ENCODE data around the gene ZXDC.

The ZXDC gene

GRCh38 chr3:126497956-126498355 is 22.3 kb upstream of the ZXDC start:
- in situ Hi-C loops (cut with MboI; ENCODE audit: low sequenced_read_pairs, unreplicated experiment) = no loop called here
- DNase-seq (ENCODE audit: low spot score) = no peak
- TF ChIP-seq CTCF (IDR thresholded peaks at IDR 0.05; ENCODE audit: borderline replicate concordance, control extremely low read depth, extremely low read depth, insufficient read depth, missing control alignments) = no peak

- no peak for DNase-seq (ENCODE audit: low spot score)
- in situ Hi-C loops (cut with MboI; ENCODE audit: low sequenced_read_pairs, unreplicated experiment) = no loop called here
These were observed 21.5 kb upstream of the ZXDC start for GRCh38 chr3:126496894-126497850.

GRCh38 chr3:126495786-126496185 is 20.1 kb upstream of the ZXDC start:
- no peak for TF ChIP-seq CTCF (IDR thresholded peaks at IDR 0.05; ENCODE audit: borderline replicate concordance, control extremely low read depth, extremely low read depth, insufficient read depth, missing control alignments)
- DNase-seq (ENCODE audit: low spot score) = no peak
- in situ Hi-C loops (cut with MboI; ENCODE audit: low sequenced_read_pairs, unreplicated experiment) = no loop called here

More at GRCh38 chr3:126496894-126497850, 21.5 kb upstream of the ZXDC start:
- no peak for TF ChIP-seq CTCF (IDR thresholded peaks at IDR 0.05; ENCODE audit: borderline replicate concordance, control extremely low read depth, extremely low read depth, insufficient read depth, missing control alignments)

GRCh38 chr3:126494970-126495230 is 19.2 kb upstream of the ZXDC start:
- in situ Hi-C loops (cut with MboI; ENCODE audit: low sequenced_read_pairs, unreplicated experiment) = no loop called here
- no peak for DNase-seq (ENCODE audit: low spot score)
- TF ChIP-seq CTCF (IDR thresholded peaks at IDR 0.05; ENCODE audit: borderline replicate concordance, control extremely low read depth, extremely low read depth, insufficient read depth, missing control alignments) = no peak

- TF ChIP-seq CTCF (IDR thresholded peaks at IDR 0.05; ENCODE audit: borderline replicate concordance, control extremely low read depth, extremely low read depth, insufficient read depth, missing control alignments) = no peak
- in situ Hi-C loops (cut with MboI; ENCODE audit: low sequenced_read_pairs, unreplicated experiment) = no loop called here
- no peak for DNase-seq (ENCODE audit: low spot score)
These were observed 18.7 kb upstream of the ZXDC start for GRCh38 chr3:126494204-126494969.

GRCh38 chr3:126493739-126494138 is 18.0 kb upstream of the ZXDC start:
- DNase-seq (ENCODE audit: low spot score) = no peak
- TF ChIP-seq CTCF (IDR thresholded peaks at IDR 0.05; ENCODE audit: borderline replicate concordance, control extremely low read depth, extremely low read depth, insufficient read depth, missing control alignments) = no peak
- in situ Hi-C loops (cut with MboI; ENCODE audit: low sequenced_read_pairs, unreplicated experiment) = no loop called here
